NCI-H2196 treated with DMSO at 0.1 percent for 48 hours (cell line): ENCODE measurements around the gene CHMP1A.
"Not testable (repeated sequence)": the region's sequence is repeated elsewhere in the genome, so short reads cannot be mapped to it uniquely, and the experiment has no call there.

Source experiments
- DNase-seq: peaks from one replicate; lab custom pipeline; 2025; ENCODE audit not compliant: unreplicated experiment; lab: John Stamatoyannopoulos, UW

Gene CHMP1A

DNA sequence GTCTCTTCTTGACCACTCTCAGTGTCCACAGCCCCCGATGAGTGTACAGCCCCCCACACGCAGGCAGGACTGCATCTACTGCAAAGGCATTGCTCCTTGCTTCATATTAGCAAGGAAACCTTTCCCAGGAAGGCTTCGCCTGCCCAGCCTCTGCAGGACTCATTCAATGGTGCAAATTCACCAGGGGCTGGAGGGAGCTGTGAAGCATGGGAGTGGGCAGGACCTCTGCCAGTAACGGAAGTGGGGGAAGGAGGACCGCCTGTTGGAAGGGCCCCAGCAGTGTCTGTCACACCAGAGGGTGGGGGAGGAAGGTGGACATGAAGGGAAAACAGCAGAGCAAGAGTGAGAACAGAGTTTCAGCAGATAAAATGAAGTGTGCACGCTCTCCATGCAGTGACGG lies 2.6 kb upstream of the CHMP1A start:
- no peak for DNase-seq

DNA sequence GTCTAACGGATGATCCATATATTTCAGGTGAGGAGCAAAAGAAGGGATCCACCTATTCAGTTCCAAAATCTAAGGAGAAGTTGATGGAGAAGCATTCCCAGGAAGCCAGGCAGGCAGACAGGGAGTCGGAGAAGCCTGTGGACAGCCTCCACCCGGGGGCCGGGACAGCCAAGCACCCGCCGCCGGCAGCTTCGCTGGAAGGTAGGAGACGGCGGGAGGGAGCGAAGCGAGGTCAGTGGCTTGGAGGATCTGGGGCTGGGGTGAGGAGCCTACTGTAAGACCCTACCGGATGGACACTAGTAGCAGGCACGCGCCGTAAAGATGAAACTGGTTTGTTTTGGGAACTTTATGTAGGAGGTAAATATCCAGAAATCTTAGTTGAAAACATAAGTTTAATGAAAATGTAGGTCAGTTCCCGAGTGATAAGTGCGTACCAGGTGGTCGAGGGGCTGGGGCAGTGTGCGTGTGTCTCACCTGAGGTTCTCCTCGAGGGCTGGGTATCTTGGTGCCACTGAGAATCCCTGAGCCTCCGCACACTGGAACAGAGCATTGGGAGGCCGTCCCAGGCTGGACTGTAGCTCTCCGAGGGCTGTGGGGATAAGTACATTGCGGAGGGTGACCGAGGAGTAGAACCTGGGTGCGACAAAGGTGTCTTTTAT lies 842 bp upstream of the CHMP1A start:
- DNase-seq, result no peak

DNA sequence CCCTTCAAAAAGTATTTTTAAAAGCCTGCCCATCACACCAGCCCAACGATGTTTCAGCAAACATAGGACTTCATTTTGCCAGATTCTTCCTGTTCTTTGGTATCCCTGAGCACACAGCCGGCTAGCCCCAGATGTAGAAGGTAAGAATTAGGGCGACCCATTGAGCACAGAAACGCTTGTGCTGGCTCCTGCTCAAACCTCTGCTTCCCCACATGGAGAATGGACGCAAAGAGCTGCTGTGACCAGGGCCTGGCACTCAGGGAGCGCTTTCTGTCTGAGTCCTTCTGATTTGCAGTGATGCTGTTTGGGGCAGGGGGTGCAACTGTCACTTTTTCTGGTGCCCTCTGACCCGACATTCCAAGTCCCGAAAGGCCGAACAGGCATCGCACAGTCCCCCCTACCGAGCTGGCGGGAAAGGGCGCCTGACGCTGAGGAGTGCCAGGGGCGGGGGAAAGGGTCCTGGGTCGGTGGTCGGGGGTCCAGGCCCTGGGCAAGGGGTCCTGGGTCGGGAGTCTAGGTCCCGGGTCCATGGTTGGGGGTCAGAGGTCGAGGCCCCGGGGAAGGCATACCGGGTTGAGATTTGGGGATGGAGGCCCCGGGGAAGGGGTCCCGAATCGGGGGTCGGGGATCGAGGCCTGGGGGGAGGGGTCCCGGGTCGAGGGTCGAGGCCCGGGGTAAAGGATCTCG lies 930 bp downstream of the CHMP1A start:
- no peak for DNase-seq

DNA sequence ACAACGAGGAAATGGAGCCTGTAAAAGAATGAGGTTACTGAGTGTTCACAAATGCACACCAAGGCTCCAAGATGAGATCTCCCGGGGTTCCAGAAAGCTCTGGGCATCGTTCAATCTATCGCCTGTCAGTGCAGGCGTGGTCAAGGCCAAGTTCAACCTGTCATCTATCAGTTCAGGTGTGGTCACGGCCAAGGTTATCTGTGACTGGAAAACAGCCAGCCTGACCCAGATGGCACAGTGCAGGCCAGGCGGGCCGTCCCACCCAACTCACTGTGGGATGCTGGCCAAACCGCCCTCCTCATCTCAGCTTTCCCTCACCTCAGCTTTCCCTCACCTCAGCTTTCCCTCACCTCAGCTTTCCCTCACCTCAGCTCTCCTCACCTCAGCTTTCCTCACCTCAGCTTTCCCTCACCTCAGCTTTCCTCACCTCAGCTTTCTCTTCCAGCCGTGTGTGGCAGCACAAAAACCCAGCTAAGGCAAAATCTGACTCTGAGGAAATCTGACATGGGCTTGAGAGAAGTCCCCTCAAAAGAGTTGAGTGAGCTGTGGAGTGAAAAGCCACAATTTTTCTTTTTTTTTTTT lies 2.4 kb downstream of the CHMP1A start:
- DNase-seq, result no peak

GRCh38 chr16:89653656-89654295 lies 3.7 kb downstream of the CHMP1A start:
- no peak for DNase-seq

DNA sequence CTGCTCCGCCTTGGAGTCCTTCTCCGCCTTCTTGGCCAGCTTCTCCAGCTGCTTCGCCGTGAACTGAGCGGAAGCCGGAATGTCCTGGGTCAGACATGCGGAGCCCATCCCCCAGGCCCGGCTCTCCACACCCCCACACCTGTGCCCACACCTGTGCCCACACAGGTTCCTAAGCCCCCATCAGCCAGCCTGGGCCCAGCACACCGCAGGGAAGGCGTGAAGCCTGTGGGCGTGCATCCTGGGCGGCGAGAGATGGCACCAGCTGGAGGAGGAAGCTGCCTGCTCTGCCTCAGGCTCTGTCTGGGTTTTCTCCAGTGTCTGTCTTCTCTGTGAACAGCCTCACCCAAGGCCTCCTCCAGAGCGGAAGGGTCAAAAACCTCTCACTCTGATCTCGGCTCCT lies 5.9 kb downstream of the CHMP1A start:
- DNase-seq, result no peak

DNA sequence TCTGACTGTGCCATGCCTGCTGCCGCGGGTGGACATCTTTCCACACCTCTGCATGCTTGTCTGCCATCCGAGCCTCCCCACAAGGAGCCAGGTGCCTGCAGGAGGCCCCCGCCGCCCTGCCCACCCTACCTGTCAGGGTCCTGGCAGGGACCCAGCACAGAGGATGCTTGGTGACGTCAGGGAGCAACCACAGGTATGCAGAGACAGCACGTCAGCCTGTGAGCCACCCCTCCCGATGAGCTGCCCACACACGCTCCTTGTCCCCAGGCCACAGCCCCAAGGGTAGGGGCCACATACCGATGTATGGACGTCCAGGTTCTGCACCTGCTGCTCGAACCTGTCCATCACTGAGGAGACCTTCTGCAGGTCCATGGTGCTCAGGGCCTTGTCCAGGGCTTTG lies 10.6 kb downstream of the CHMP1A start:
- DNase-seq, result no peak

- no peak for DNase-seq
These were observed 11.2 kb downstream of the CHMP1A start for GRCh38 chr16:89646270-89646669.

- no peak for DNase-seq
These were observed 12.4 kb downstream of the CHMP1A start for GRCh38 chr16:89645122-89645521.

DNA sequence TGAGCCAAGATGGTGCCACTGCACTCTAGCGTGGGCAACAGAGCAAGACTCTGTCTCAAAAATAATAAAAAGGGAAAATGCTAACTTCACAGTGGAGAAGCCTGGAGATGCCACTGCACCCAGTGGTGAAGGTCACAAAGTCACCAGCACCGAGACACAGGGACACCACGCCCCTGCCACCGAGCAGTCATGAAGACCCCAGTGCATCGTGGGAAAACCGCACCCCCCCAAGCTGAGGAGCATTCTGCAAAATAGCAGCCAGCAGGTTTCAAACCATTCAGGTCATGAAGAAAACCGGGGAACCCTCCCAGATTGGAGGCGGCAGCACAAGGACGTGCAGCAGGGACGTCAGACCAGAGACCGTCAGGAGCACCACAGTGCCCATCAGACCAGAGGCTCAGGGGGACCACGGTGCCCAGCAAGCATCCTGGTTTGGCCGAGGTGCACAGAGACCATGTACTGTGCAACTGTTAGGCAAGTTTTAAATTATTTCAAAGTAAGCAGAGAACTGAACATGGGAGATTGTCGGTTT lies 13.7 kb downstream of the CHMP1A start:
- no peak for DNase-seq

DNA sequence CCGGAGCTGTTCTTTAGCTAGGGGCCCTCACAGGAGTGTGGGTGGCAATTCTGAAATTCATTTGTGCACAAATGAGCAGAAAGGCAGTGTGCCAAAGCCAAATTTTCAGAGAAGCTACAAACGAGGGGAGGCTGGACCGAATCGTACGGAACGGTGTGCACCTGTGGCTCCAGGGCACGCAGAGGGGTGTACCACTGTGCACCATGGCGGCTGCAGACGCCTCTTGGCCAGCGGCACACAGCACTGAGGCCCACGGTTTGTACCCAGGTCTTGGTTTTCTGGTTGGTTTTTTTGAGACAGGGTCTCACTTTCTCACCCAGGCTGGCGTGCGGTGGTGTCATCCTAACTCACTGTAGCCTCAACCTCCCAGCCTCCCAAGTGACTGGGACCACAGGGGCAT lies 14.9 kb downstream of the CHMP1A start:
- DNase-seq, result no peak

DNA sequence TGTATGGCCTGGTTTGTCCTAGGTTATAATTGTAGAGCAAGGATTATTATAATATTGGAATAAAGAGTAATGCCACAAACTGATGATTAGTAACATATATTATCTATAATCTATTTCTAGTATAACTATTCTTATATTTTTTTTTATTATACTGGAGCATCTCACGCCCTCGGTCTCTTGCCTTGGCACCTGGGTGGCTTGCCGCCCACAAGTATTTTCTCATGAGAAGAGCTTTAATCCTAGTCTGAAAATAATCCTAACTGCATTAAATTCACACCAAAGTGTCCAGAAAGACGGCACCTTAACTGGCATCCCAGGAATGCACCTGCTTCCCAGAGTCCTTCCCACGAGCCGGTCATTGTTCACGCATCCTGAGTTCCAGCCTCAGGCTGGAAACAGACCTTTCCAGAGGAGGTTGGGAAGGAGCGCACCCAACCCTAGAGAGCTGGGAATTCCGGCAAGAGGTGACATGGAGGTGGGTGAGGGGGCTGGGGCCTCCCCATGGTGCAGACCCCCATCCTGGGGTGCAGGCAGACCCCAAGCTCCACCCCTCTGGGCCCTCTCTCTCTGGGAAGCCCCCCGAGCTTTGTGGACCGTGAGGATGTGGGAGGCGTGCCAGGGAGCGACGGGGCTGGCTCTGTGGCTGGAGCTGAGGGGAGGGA lies 15.9 kb downstream of the CHMP1A start:
- DNase-seq, result no peak

DNA sequence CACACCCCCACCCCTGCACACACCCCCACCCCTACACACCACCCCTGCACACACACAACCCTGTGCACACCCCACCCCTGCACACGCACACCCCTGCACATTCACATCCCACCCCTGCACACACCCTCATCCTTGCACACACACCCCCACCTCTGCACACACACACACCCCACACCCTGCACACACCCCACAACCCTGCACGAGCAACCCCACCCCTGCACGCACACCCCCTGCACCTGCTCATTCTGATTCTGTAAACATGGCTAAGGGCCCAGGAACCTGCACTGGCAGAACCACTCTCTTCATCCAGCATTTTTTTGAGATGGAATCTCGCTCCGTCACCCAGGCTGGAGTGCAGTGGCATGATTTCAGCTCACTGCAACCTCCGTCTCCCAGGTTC lies 18.1 kb downstream of the CHMP1A start:
- no peak for DNase-seq

GRCh38 chr16:89638455-89638854 lies 19.1 kb downstream of the CHMP1A start:
- no peak for DNase-seq

DNA sequence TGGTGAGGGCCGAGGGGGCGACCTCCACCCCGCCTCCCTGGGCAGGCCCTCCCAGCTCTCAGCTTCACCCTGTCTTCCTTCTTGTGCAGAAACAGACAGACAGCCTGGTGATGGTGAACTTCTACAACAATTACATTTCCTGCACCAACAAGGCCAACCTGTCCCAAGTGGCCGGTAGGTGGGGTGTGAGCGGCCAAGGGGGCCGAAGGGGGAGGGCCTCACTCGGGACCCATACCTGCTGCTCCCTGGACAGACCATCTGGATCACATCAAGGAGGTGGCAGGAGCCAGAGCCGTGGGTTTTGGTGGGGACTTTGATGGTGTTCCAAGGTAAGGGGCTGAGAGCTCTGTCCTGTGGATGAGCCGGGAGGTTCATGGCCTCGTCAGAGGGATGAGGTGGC lies 20.1 kb downstream of the CHMP1A start:
- no peak for DNase-seq

DNA sequence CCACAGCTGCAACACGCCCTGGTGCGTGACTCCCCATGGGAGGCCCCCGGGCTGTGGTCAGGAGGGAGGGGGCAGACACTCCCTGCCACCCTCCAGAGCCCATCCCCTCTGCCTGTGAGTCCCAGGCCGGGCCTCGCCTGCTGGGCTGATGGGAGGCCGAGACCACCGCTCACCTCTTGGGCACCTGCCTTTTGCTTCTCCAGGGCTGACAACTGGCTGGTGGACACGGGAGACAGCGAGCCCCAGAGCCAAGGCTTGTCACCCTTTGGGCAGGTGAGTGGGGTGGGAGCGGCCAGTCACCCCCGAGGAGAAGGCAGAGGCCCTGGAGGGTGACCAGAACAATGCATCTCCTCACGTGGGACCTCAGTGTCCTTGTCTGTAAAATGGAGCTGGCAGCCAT lies 20.8 kb downstream of the CHMP1A start:
- no peak for DNase-seq

- not testable (repeated sequence) for DNase-seq
These were observed 22.8 kb downstream of the CHMP1A start for GRCh38 chr16:89634463-89635385.

DNA sequence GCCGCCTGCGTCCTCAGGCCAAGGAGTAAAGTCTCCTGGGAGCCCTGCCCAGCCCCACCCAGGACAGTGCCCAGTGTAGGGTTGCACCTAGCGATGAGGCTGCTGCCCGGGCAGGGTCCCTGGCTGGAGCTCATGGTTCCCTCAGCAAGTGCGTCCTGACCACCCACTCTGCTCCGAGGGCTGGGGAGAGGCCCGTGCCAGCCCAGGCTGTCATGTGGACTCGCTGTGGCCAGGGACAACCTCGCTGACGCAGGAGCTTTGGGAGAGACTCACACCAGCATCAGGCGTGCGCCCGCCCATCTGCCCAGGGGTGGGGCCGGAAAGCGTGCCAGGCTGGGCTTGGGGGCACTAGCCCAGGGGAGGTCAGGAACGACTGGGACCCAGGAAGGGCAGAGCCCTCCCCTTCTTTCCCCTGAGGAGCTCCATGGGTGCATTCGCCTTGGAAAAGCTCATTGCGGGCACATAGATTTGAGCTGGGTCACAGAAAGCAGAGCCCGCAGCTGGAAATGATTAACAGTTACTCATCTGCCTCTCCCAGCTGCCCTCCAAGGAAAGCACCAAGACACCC lies 24.4 kb downstream of the CHMP1A start:
- no peak for DNase-seq

DNA sequence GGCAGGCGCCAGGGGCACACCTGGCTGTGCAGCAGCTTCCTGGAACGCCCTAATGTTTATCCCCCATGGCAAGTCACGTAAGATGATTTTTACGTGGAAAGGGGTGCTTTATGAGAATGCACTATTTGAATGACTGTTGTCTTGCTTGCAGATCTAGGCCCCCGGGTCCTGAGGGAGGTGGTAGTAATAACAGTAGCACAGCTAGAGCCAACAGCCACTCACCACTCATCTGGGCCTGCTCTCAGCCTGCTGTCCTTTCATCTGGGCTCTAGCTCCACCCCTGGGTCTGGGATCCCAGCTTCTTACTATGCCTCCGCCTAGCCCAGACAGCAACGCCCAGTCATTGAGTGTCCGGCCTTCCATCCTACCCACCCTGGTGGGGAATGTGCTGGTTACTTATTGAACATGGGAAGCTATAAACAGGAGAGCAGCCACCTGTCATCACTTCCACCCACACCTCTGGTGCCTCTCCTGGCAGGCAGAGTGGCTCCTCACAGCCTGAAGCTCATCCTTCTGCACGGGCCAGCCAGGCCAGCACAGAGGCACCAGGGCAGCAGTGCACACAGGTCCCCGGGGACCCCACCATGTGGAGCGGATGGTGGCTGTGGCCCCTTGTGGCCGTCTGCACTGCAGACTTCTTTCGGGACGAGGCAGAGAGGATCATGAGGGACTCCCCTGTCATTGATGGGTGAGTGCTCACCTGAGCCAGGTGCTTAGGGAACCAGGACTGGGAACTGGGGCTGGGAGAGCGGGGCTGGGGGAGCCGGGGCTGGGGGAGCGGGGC lies 27.5 kb downstream of the CHMP1A start:
- DNase-seq, result no peak
